ENCODE results near the gene COX4I2.
"Not testable (repeated sequence)": the region's sequence is repeated elsewhere in the genome, so short reads cannot be mapped to it uniquely, and the experiment has no call there.

DNA sequence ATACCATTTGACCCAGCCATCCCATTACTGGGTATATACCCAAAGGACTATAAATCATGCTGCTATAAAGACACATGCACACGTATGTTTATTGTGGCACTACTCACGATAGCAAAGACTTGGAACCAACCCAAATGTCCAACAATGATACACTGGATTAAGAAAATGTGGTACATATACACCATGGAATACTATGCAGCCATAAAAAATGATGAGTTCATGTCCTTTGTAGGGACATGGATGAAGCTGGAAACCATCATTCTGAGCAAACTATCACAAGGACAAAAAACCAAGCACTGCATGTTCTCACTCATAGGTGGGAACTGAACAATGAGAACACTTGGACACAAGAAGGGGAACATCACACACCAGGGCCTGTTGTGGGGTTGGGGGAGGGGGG lies 9.7 kb upstream of the COX4I2 start:
- TF ChIP-seq CTCF (IDR thresholded peaks at IDR 0.05); EZH2 (IDR thresholded peaks at IDR 0.05; ENCODE audit: borderline replicate concordance, insufficient read depth, low read depth, low read length, poor library complexity, severe bottlenecking): not testable (repeated sequence)
